Sigmoid colon (tissue), 7 donors: ENCODE measurements around the gene WNT11. TPM values are rescaled to one million over a fixed set of nuclear protein-coding genes. Genes with fewer than 3 reads are reported as not detected.

Experiments
- DNase-seq: peaks from one replicate; pipeline ENCODE4 v3.0.0-alpha.2; 2019
- H3K27ac ChIP-seq, 4 donors: fragments of 200-600 bp; sonication (generic); one replicate each; pipeline ENCODE4 v1.5.1; 2016 to 2019; ENCODE audit warnings: mild to moderate bottlenecking in 1 of 4
- H3K27me3 ChIP-seq, 3 donors: fragments of 200-600 bp; sonication (generic); one replicate each; pipeline ENCODE4 v1.5.1; 2019; ENCODE audit warnings: mild to moderate bottlenecking in 1 of 3
- H3K36me3 ChIP-seq, 4 donors: fragments of 200-600 bp; sonication (generic); one replicate each; pipeline ENCODE4 v1.5.1; 2016 to 2019
- H3K4me1 ChIP-seq, 4 donors: fragments of 200-600 bp; sonication (generic); one replicate each; pipeline ENCODE4 v1.5.1; 2017 to 2019
- H3K4me3 ChIP-seq, 4 donors: fragments of 200-600 bp; sonication (generic); one replicate each; pipeline ENCODE4 v1.5.1; 2017 to 2019; ENCODE audit warnings: mild to moderate bottlenecking in 2 of 4, moderate library complexity in 1 of 4
- H3K9me3 ChIP-seq, 4 donors: fragments of 200-600 bp in 3 of 4; sonication (generic) in 3 of 4; one replicate each; pipeline versions ENCODE4 v1.5.1 to v1.6.1; 2013 to 2019
- CTCF ChIP-seq, 4 experiments: fragments of 450-650 bp in 3 of 4; fragments of 200-600 bp in 1 of 4; IDR thresholded peaks; one replicate each; pipeline ENCODE4 v1.5.1; 2016 to 2019; ENCODE audit warnings: antibody characterized with exemption in 4 of 4, mild to moderate bottlenecking in 3 of 4, moderate library complexity in 2 of 4
- EP300 ChIP-seq, 4 donors: sonication (generic); formaldehyde crosslinking; IDR thresholded peaks; one replicate each; pipeline ENCODE4 v1.6.1; 2017; ENCODE audit warnings: antibody characterized with exemption in 4 of 4
- POLR2A ChIP-seq, 2 donors: fragments of 450-650 bp; IDR thresholded peaks; one replicate each; pipeline ENCODE4 v1.6.1; 2016; ENCODE audit warnings: antibody characterized with exemption in 2 of 2, mild to moderate bottlenecking in 2 of 2, moderate library complexity in 2 of 2
- POLR2AphosphoS5 ChIP-seq, 4 donors: sonication (generic); formaldehyde crosslinking; IDR thresholded peaks; one replicate each; pipeline ENCODE4 v1.6.1; 2017; ENCODE audit warnings: antibody characterized with exemption in 4 of 4
- WGBS, 2 donors: extraction: QIAGEN DNeasy Blood & Tissue Kit; methylation state at CpG; one replicate each; pipeline ENCODE4 v1.1.7; 2013; 5-methylcytosine and 5-hydroxymethylcytosine counted together
- intact Hi-C: fragments of 100-400 bp; cut with DNase I; formaldehyde crosslinking; loops from one replicate; pipeline ENCODE4 v1.15.1; 2023
- polyA plus RNA-seq, 3 donors: library from polyadenylated mRNA; stranded (reverse); fragments of 200-250 nt; gene quantifications; one replicate each; pipeline ENCODE4 v1.2.3, GENCODE V29; 2013
- total RNA-seq, 4 donors: library from RNA; depleted of rRNA; stranded (reverse); fragments of >200 nt; gene quantifications; one replicate each; pipeline ENCODE4 v1.1.0, GENCODE V29; 2016
- donor health status: healthy with polysubstance abuse.
- donor health status: Bipolar disorder and iron deficiency.
- donor health status: healthy.

The WNT11 gene
- total and polyA plus RNA-seq, 7 donors, result 0.92 to 8.9 (median 2.2) TPM

- Histone ChIP-seq H3K36me3 (no peaks in the 10 kb centered on the region), H3K4me3 (no peak overlapping the region), H3K27ac (no peak overlapping the region), H3K4me1 (no peaks in the 10 kb centered on the region), H3K27me3 (no peaks in the 10 kb centered on the region), H3K9me3 (no peaks in the 10 kb centered on the region)
- intact Hi-C loops, result no loop called here
- no peak for TF ChIP-seq EP300 (IDR thresholded peaks at IDR 0.05)
- TF ChIP-seq POLR2A (IDR thresholded peaks at IDR 0.05), result no peak
- no peak for TF ChIP-seq CTCF (IDR thresholded peaks at IDR 0.05)
- no peak for TF ChIP-seq POLR2AphosphoS5 (IDR thresholded peaks at IDR 0.05)
- 49 to 68% methylated on average over 9 of the region's 9 CpGs for WGBS, 2 donors
- no peak for DNase-seq
Observed at GRCh38 chr11:76218449-76219178, 12.3 kb upstream of the WNT11 start.

GRCh38 chr11:76217653-76218160 is 11.4 kb upstream of the WNT11 start:
- no peak for DNase-seq
- TF ChIP-seq POLR2AphosphoS5 (IDR thresholded peaks at IDR 0.05) (no peak), POLR2A (IDR thresholded peaks at IDR 0.05) (no peak), CTCF (IDR thresholded peaks at IDR 0.05) (no peak), EP300 (IDR thresholded peaks at IDR 0.05) (no peak)
- Histone ChIP-seq H3K27me3 (no peaks in the 10 kb centered on the region), H3K27ac (no peak overlapping the region), H3K4me3 (no peak overlapping the region), H3K4me1 (no peaks in the 10 kb centered on the region), H3K9me3 (no peaks in the 10 kb centered on the region), H3K36me3 (no peaks in the 10 kb centered on the region)
- intact Hi-C loops, result no loop called here
- 23 to 76% methylated on average over 8 of the region's 8 CpGs for WGBS, 2 donors

DNA sequence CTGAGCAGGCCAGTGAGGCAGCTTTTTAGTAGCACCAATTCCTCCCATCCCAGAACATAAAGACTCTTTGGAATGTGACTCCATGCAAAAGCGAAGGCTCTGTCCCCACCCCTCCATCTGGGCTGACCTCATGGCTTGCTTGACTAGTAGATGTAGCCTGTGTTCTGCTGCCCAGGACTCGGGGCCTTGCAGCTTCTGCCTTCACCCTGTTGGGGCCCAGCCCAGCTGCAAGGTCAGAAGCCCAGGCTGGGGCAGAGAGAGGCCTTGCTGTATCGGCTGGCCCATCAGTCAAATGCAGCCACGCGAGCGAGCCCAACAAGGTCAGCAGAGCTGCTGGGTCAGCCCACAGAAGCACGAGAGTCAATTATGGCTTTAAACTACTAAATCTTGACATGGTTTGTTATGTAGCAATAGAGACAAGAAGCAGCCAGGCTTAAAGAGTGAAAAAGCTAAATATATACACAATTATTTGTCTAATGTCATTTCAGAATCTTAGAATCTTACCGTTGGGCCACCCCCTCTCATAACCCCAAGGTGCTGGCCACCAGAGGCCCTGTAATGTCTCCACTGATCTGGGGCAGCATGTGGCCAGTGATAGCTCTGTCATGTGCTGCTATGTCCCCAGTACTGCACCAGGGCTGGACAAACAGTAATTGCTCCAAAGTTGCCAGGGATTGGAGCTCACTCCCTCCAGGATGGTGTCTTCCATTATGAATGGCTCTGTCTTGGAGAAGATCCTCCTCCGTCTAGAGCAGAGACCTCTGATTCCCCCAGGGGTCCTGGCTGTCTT is 10.4 kb upstream of the WNT11 start:
- no peaks in the 10 kb centered on the region for H3K36me3 ChIP-seq
- no peaks in the 10 kb centered on the region for H3K9me3 ChIP-seq
- 82 to 88% methylated on average over 9 of the region's 9 CpGs for WGBS, 2 donors
- TF ChIP-seq POLR2AphosphoS5 (IDR thresholded peaks at IDR 0.05), result no peak
- no peak for TF ChIP-seq CTCF (IDR thresholded peaks at IDR 0.05)
- TF ChIP-seq POLR2A (IDR thresholded peaks at IDR 0.05), result no peak
- TF ChIP-seq EP300 (IDR thresholded peaks at IDR 0.05), result no peak
- peaks cover 0 to 2% (median 0%) of the 10 kb centered on the region in 3 donors for H3K27me3 ChIP-seq
- H3K4me3 ChIP-seq, result no peak overlapping the region
- DNase-seq, result no peak
- intact Hi-C loops, result no loop called here
- no peak overlapping the region for H3K27ac ChIP-seq
- H3K4me1 ChIP-seq, result no peaks in the 10 kb centered on the region

- no peaks in the 10 kb centered on the region for H3K36me3 ChIP-seq
- peaks cover 0 to 3% (median 1%) of the 10 kb centered on the region in 4 donors for H3K4me1 ChIP-seq
- no peak for DNase-seq
- no peaks in the 10 kb centered on the region for H3K9me3 ChIP-seq
- TF ChIP-seq CTCF (IDR thresholded peaks at IDR 0.05), result no peak
- no peak for TF ChIP-seq POLR2AphosphoS5 (IDR thresholded peaks at IDR 0.05)
- TF ChIP-seq POLR2A (IDR thresholded peaks at IDR 0.05), result no peak
- TF ChIP-seq EP300 (IDR thresholded peaks at IDR 0.05), result no peak
- 61 to 87% methylated on average over 6 of the region's 6 CpGs for WGBS, 2 donors
- H3K27ac ChIP-seq, result no peak overlapping the region
- H3K27me3 ChIP-seq, result peaks cover 0 to 10% (median 0%) of the 10 kb centered on the region in 3 donors
- intact Hi-C loops, result no loop called here
- H3K4me3 ChIP-seq, result no peak overlapping the region
Observed at GRCh38 chr11:76215941-76216340, 9.6 kb upstream of the WNT11 start.
